Activated naive CD8-positive, alpha-beta T cell (primary cell): ENCODE measurements around the gene FATE1.

Source experiments
- H3K27ac Mint-ChIP-seq: one replicate; pipeline ENCODE4 v1.8.0; 2021; ENCODE audit warnings: mixed read lengths
- H3K27me3 Mint-ChIP-seq: one replicate; pipeline ENCODE4 v1.8.0; 2021; ENCODE audit warnings: mixed read lengths
- H3K36me3 Mint-ChIP-seq: one replicate; pipeline ENCODE4 v1.8.0; 2021; ENCODE audit warnings: mixed read lengths
- H3K4me1 Mint-ChIP-seq: one replicate; pipeline ENCODE4 v1.8.0; 2021; ENCODE audit warnings: low read depth, mixed read lengths
- H3K4me3 Mint-ChIP-seq: one replicate; pipeline ENCODE4 v1.8.0; 2021; ENCODE audit warnings: mild to moderate bottlenecking, mixed read lengths
- H3K9me3 Mint-ChIP-seq: one replicate; pipeline ENCODE4 v1.8.0; 2021; ENCODE audit warnings: low read depth, mixed read lengths

Gene FATE1

GRCh38 chrX:151722241-151722846 lies 6.5 kb downstream of the FATE1 start:
- Mint-ChIP-seq H3K9me3 (no peaks in the 10 kb centered on the region), H3K36me3 (no peaks in the 10 kb centered on the region), H3K27ac (no peak overlapping the region), H3K4me1 (no peaks in the 10 kb centered on the region), H3K27me3 (no peaks in the 10 kb centered on the region), H3K4me3 (no peak overlapping the region)

GRCh38 chrX:151723156-151723760 lies 7.4 kb downstream of the FATE1 start:
- Mint-ChIP-seq H3K36me3 (no peaks in the 10 kb centered on the region), H3K4me3 (no peak overlapping the region), H3K27me3 (peaks cover under 1% of the 10 kb centered on the region), H3K9me3 (no peaks in the 10 kb centered on the region), H3K4me1 (no peaks in the 10 kb centered on the region), H3K27ac (no peak overlapping the region)

GRCh38 chrX:151724563-151725337 lies 8.9 kb downstream of the FATE1 start:
- H3K4me1 Mint-ChIP-seq: no peaks in the 10 kb centered on the region
- no peaks in the 10 kb centered on the region for H3K36me3 Mint-ChIP-seq
- H3K27me3 Mint-ChIP-seq: peaks cover 2% of the 10 kb centered on the region
- no peaks in the 10 kb centered on the region for H3K9me3 Mint-ChIP-seq
- H3K27ac Mint-ChIP-seq: no peak overlapping the region
- H3K4me3 Mint-ChIP-seq: no peak overlapping the region

- Mint-ChIP-seq H3K4me3 (no peak overlapping the region), H3K27me3 (peaks cover 2% of the 10 kb centered on the region)
Measured at GRCh38 chrX:151725338-151725614, 9.4 kb downstream of the FATE1 start.

GRCh38 chrX:151726751-151727150 lies 10.9 kb downstream of the FATE1 start:
- Mint-ChIP-seq H3K27me3 (peaks cover 2% of the 10 kb centered on the region), H3K9me3 (no peaks in the 10 kb centered on the region), H3K4me3 (no peak overlapping the region), H3K36me3 (no peaks in the 10 kb centered on the region), H3K4me1 (no peaks in the 10 kb centered on the region), H3K27ac (no peak overlapping the region)

More at GRCh38 chrX:151725338-151725614, 9.4 kb downstream of the FATE1 start:
- Mint-ChIP-seq H3K9me3 (no peaks in the 10 kb centered on the region), H3K36me3 (no peaks in the 10 kb centered on the region), H3K27ac (no peak overlapping the region), H3K4me1 (no peaks in the 10 kb centered on the region)

- Mint-ChIP-seq H3K4me1 (no peaks in the 10 kb centered on the region), H3K36me3 (no peaks in the 10 kb centered on the region)
Measured at GRCh38 chrX:151727346-151727745, 11.5 kb downstream of the FATE1 start.

GRCh38 chrX:151729056-151729725 lies 13.4 kb downstream of the FATE1 start:
- Mint-ChIP-seq H3K4me1 (no peaks in the 10 kb centered on the region), H3K27ac (no peak overlapping the region), H3K9me3 (no peaks in the 10 kb centered on the region), H3K36me3 (no peaks in the 10 kb centered on the region), H3K27me3 (peaks cover 2% of the 10 kb centered on the region), H3K4me3 (no peak overlapping the region)

More at GRCh38 chrX:151727346-151727745, 11.5 kb downstream of the FATE1 start:
- Mint-ChIP-seq H3K4me3 (no peak overlapping the region), H3K27me3 (peaks cover 2% of the 10 kb centered on the region), H3K27ac (no peak overlapping the region), H3K9me3 (no peaks in the 10 kb centered on the region)

GRCh38 chrX:151734446-151734845 lies 18.6 kb downstream of the FATE1 start, which contains the start of gene CNGA2:
Gene CNGA2, plus strand, starts transcription at chrX:151734746. Its CDS starts 3,738 bp downstream, at chrX:151738484.
- peaks cover 4% of the 10 kb centered on the region for H3K27me3 Mint-ChIP-seq
- H3K4me1 Mint-ChIP-seq: no peaks in the 10 kb centered on the region
- H3K4me3 Mint-ChIP-seq: no peak within 1 kb of the TSS
- H3K36me3 Mint-ChIP-seq: no peaks in the 10 kb centered on the region
- H3K9me3 Mint-ChIP-seq: no peaks in the 10 kb centered on the region
- no peak within 1 kb of the TSS for H3K27ac Mint-ChIP-seq

- Mint-ChIP-seq H3K9me3 (no peaks in the 10 kb centered on the region), H3K36me3 (no peaks in the 10 kb centered on the region), H3K27me3 (peaks cover 4% of the 10 kb centered on the region), H3K4me3 (no peak overlapping the region), H3K4me1 (no peaks in the 10 kb centered on the region), H3K27ac (no peak overlapping the region)
Measured at GRCh38 chrX:151735219-151735618, 19.4 kb downstream of the FATE1 start.

GRCh38 chrX:151736685-151737084 lies 20.9 kb downstream of the FATE1 start:
- Mint-ChIP-seq H3K4me3 (no peak overlapping the region), H3K9me3 (no peaks in the 10 kb centered on the region), H3K27me3 (peaks cover 4% of the 10 kb centered on the region), H3K36me3 (no peaks in the 10 kb centered on the region), H3K4me1 (no peaks in the 10 kb centered on the region), H3K27ac (no peak overlapping the region)

- H3K9me3 Mint-ChIP-seq: no peaks in the 10 kb centered on the region
- no peak overlapping the region for H3K4me3 Mint-ChIP-seq
- H3K36me3 Mint-ChIP-seq: no peaks in the 10 kb centered on the region
- no peaks in the 10 kb centered on the region for H3K4me1 Mint-ChIP-seq
- H3K27me3 Mint-ChIP-seq: peaks cover 4% of the 10 kb centered on the region
- H3K27ac Mint-ChIP-seq: no peak overlapping the region
Measured at GRCh38 chrX:151737494-151737893, 21.7 kb downstream of the FATE1 start.

GRCh38 chrX:151738751-151739150 lies 22.9 kb downstream of the FATE1 start:
- H3K4me3 Mint-ChIP-seq: no peak overlapping the region
- no peaks in the 10 kb centered on the region for H3K36me3 Mint-ChIP-seq
- H3K27ac Mint-ChIP-seq: no peak overlapping the region
- H3K27me3 Mint-ChIP-seq: peaks cover 4% of the 10 kb centered on the region
- no peaks in the 10 kb centered on the region for H3K9me3 Mint-ChIP-seq
- H3K4me1 Mint-ChIP-seq: no peaks in the 10 kb centered on the region

- no peaks in the 10 kb centered on the region for H3K27me3 Mint-ChIP-seq
- no peaks in the 10 kb centered on the region for H3K4me1 Mint-ChIP-seq
- H3K4me3 Mint-ChIP-seq: no peak overlapping the region
- H3K27ac Mint-ChIP-seq: no peak overlapping the region
- H3K9me3 Mint-ChIP-seq: no peaks in the 10 kb centered on the region
- no peaks in the 10 kb centered on the region for H3K36me3 Mint-ChIP-seq
Measured at GRCh38 chrX:151741606-151742005, 25.8 kb downstream of the FATE1 start.

GRCh38 chrX:151742311-151742710 lies 26.5 kb downstream of the FATE1 start:
- no peaks in the 10 kb centered on the region for H3K9me3 Mint-ChIP-seq

More at GRCh38 chrX:151742311-151742710, 26.5 kb downstream of the FATE1 start:
- H3K27me3 Mint-ChIP-seq: no peaks in the 10 kb centered on the region
- no peak overlapping the region for H3K4me3 Mint-ChIP-seq
- H3K27ac Mint-ChIP-seq: no peak overlapping the region
- no peaks in the 10 kb centered on the region for H3K4me1 Mint-ChIP-seq
- H3K36me3 Mint-ChIP-seq: no peaks in the 10 kb centered on the region
